Activated CD4-positive, alpha-beta T cell treated with anti-CD3 and anti-CD28 coated beads, Interleukin-2, Interleukin-4, amounts not matched to agents 100 ng/mL and 50 ng/mL, durations not matched to agents 16 hours and 8 hours (primary cell): ENCODE data around the gene PXN.
"Not testable (repeated sequence)": the region's sequence is repeated elsewhere in the genome, so short reads cannot be mapped to it uniquely, and the experiment has no call there.

Source experiments
- DNase-seq: peaks from one replicate; pipeline ENCODE4 v3.0.0-alpha.2; 2020; ENCODE audit warnings: low spot score

The PXN gene

GRCh38 chr12:120209851-120210250, 55.7 kb downstream of the PXN start:
- DNase-seq, result no peak

DNA sequence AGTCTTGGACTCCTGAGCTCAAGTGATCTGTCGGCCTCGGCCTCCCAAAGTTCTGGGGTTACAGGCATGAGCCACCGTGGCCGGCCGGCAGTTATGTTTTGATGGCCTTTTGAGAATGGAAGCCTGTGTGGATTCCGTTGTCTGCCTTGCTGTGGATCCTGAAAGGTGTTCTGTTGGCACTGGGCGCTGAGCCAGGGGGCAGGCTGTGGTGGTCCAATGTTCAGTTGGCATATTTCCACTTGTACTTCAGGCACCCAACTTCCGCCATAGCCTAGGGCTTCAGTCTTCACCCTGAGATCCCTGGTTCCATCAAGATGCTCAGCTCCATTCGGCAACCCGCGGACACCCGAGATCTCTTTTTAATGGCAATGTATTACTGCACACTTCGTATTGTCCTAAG, 58.3 kb downstream of the PXN start:
- DNase-seq, result no peak

DNA sequence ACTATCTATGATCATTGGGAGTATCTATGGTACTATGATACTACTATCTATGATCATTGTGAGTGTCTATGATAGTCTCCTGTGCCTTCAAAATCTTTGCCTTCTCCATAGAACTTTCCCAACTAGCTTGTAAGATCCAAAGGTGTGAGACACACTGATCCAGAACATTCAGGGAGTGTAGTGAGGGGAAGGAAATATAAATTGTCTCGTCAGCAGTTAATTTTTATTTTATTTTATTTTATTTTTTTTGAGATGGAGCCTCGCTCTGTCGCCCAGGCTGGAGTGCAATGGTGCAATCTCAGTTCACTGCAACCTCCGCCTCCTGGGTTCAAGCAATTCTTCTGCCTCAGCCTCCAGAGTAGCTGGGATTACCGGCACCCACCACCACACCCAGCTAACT, 58.7 kb downstream of the PXN start:
- not testable (repeated sequence) for DNase-seq

- no peak for DNase-seq
Observed at GRCh38 chr12:120206228-120206627, 59.3 kb downstream of the PXN start.

- DNase-seq, result no peak
Observed at GRCh38 chr12:120204171-120204570, 61.4 kb downstream of the PXN start.

- no peak for DNase-seq
Observed at GRCh38 chr12:120200364-120200800, 65.1 kb downstream of the PXN start.

DNA sequence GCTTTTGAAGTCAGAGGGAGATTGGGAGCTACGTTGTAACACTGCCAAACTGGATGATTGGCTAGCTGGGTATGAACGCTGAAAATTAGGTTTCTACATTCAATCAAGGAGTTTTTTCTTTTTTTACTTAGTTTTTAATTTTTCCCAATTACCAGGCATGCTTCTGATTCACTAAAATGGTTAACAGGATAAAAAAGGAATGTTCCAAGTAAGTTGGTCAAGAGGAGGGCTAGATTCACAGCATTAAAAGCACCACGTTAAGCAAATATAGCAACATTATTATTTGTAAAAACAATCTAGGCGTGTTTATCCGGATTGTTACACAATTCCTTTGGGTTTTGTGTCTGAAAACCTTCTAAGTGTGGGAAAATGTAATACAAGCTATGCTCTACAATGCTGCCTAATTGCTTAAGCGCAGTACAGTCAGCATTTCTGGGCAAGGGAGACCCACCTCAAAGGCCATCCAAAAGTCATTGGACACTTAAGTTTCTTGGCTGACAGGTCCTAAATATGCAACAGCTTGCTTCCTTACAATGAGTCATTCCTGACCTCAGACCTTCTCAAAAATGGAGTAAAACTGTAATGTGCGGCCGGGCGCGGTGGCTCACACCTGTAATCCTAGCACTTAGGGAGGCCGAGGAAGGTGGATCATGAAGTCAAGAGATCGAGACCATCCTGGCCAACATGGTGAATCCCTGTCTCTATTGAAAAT, 65.8 kb downstream of the PXN start:
- DNase-seq, result peak; percentile 65

DNA sequence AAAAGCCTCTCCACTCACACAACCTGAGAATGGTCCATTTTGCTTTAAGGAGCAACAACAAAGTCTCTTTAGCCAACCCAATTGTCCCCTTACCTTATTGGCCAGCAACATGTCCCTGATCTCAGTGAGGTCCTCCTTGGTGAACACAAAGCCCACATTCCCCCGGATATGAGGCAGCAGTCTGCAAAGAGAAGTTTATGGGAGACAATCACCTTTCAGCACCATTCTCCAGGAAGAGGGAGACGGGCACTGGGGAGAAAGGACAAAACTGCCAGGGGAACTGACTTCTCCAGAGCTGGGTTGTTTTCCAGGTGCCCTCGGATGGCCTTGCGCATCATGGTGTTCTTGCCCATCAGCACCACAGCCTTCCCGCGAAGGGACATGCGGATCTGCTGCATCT, 66.5 kb downstream of the PXN start:
- DNase-seq, result peak; percentile 27

GRCh38 chr12:120197542-120197887, 68.0 kb downstream of the PXN start:
- no peak for DNase-seq

DNA sequence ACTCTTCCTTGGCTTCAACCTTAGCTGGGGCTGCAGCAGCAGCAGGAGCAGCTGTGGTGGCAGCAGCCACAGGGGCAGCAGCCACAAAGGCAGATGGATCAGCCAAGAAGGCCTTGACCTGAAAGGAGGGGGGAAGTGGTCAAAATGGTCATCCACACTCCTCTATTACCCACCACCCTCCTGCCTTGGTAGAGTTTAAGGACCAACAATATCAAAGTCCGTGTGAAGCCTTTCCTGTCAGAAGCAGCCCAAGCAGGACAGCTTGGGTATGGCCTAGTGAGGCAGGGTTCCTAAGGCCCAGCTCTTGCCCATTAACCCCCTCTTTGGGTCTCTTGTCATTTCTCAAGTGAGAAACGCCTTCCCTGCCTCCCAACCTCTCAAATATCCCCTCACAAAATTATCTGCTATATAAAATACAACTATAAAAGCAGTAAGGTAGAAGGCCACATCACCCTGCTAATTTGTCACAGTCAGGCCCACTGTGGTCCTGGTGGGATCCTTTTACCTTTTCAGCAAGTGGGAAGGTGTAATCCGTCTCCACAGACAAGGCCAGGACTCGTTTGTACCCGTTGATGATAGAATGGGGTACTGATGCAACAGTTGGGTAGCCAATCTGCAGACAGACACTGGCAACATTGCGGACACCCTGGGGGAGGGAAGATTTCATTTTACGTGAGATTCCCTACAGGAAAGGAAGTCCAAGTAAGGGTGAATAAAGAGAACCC, 68.6 kb downstream of the PXN start:
- peak; percentile 12 for DNase-seq

- DNase-seq, result no peak
Observed at GRCh38 chr12:120196363-120196762, 69.2 kb downstream of the PXN start.

- peak; percentile 91 for DNase-seq
Observed at GRCh38 chr12:120194534-120195395, 70.8 kb downstream of the PXN start, which contains the start of gene GCN1. GCN1 (minus strand) TSS chr12:120194715; CDS start chr12:120194697, 18 bp downstream.

- no peak for DNase-seq
Observed at GRCh38 chr12:120194226-120194533, 71.3 kb downstream of the PXN start.

DNA sequence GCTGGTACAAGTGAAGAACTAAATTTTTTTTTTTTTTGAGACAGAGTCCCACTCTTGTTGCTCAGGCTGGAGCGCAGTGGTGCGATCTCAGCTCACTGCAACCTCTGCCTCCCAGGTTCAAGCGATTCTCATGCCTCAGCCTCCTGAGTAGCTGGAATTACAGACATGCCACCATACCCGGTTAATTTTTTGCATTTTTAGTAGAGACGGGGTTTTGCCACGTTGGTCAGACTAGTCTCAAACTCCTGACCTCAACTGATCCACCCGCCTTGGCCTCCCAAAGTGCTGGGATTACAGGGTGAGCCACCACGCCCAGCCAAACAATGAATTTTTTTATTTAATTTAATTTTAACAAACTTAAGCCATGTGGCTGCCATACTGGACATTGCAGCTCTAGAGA, 72.2 kb downstream of the PXN start:
- not testable (repeated sequence) for DNase-seq

DNA sequence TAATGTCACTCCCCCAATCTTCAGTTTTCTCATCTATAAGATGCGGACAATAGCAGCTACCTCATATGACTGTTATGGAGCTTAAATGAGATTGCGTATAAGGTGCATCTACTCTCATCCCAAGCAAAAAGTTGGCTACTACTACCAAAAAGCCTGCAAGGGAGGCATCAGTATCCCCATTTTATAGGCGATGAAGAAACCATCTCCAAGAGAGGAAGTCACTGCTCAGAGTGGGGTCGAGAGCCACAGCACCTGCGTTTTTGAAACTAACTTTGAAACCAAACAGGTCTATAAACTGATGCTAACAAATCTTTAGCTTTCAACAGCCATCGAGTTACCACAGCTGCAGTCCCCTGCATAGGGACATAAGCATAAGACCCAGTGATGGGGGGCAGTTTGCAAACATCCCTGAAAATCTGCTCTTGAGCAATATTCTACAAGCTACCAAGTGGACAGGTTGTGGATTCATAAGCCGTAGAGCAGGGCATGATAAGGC, 74.5 kb downstream of the PXN start:
- DNase-seq, result no peak

DNA sequence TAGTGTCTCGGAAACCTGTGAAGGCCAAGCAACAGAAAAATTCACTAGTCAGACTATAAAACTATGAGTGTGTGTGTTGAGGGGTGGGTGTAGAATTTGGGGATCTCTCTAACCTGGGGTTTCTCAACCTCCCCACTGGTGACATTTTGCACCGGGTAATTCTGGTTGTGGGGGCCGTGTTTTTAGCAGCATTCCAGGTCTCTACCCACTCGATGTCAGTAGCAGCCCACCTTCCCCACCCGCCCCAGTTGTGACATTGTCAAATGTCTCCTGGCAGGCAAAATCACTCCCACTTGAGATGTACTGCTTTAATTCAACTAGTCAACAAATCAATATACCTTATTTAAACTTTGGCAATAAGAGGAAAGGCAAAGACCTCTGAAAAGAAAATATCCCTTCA, 75.1 kb downstream of the PXN start:
- no peak for DNase-seq

- no peak for DNase-seq
Observed at GRCh38 chr12:120186654-120187053, 78.9 kb downstream of the PXN start.

DNA sequence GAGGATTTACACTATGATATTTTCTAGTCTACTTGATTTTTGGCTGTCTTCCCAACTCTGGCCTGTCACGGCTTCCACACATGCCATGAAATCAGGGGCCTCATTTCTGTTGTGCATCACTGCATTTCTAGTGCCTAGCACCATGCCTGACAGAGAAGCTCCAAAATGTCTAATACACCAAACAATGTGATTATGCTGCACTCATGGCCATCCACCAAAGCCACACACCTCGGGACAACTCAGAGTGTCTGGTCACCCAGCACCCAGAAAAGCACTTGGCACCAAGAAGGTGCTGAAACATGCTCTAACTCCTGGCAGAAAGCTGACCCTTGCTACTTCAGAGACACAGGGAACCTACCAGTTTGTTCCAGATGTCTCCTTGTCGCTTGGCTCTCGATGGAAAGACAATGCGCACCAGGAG, 82.3 kb downstream of the PXN start:
- no peak for DNase-seq

DNA sequence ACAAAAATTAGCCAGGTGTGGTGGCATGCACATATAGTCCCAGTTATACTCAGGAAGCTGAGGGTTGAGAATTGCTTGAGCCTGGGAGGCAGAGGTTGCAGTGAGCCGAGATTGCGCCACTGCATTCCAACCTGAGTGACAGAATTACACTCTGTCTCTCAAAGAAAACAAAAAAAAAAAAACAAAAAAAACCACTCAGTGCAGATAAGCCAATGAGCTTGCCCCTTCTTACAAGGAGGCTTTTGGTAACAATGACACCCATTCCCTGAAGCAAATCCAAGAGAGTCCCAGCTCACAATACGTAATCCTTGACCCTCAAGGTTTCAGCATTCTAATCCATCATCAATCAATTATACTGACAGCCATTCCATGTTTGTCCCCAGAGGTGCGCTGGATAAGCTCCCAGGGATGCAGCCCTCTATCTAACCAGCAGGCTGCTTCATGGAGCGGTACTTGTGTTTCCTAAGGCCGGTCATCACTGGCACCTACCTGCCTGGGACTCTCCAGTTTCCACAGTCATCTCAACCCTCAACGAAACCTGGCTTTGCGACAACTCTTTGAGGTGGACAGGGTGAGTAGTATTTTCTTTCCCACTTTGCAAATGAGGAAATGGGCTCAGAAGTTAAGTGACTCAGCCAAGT, 83.4 kb downstream of the PXN start:
- no peak for DNase-seq

GRCh38 chr12:120180975-120181374, 84.6 kb downstream of the PXN start:
- no peak for DNase-seq

GRCh38 chr12:120175537-120175936, 90.0 kb downstream of the PXN start:
- no peak for DNase-seq

DNA sequence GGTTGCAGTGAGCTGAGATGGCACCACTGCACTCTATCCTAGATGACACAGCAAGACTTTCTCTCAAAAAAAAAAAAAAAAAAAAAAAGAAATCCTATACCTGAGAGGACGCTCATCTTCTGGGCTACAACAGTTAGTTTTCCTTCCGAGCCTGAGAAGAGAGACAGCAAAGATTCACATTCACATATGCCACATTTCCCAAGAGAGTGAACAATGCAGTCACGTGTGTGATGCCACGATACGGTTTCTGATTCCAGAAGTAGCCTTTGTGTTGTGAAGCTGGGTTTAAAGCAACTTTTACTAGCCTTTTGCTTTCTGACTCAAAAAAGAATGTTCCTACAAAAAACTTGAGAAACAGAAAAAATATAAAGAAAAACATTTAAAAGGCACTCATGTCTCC, 90.5 kb downstream of the PXN start:
- DNase-seq, result no peak
